ENCODE data around the gene DLGAP1.

Gene DLGAP1

GRCh38 chr18:4391859-4392258 lies 63.2 kb downstream of the DLGAP1 start:
- POLR2A ChIA-PET = no interaction called here
- Histone ChIP-seq H3K27ac (ENCODE audit: extremely low read depth, low read depth, low read length) (no peak overlapping the region), H3K4me1 (ENCODE audit: control insufficient read depth, insufficient read depth, low read length) (no peaks in the 10 kb centered on the region), H3K4me3 (ENCODE audit: low read depth, low read length) (no peak overlapping the region), H3K9me3 (ENCODE audit: control insufficient read depth, insufficient read depth, low read depth, low read length) (no peaks in the 10 kb centered on the region), H3K36me3 (ENCODE audit: control insufficient read depth in 2 of 2, insufficient read depth in 1 of 2, low read length in 2 of 2) (no peaks in the 10 kb centered on the region)
- TF ChIP-seq MEIS1 (CRISPR knock-in tag; IDR thresholded peaks at IDR 0.05; ENCODE audit: borderline replicate concordance) = no peak
- no peak for TF ChIP-seq OVOL3 (tag by site-specific recombination; IDR thresholded peaks at IDR 0.05)
- TF ChIP-seq ZNF776 (tag by site-specific recombination; IDR thresholded peaks at IDR 0.05; ENCODE audit: borderline replicate concordance) = no peak
- no peak for TF ChIP-seq ZNF544 (tag by site-specific recombination; IDR thresholded peaks at IDR 0.05)
- no peak for TF ChIP-seq ZNF169 (tag by site-specific recombination; IDR thresholded peaks at IDR 0.05)
- TF ChIP-seq ZNF549 (tag by site-specific recombination; IDR thresholded peaks at IDR 0.05) = no peak
- no peak for TF ChIP-seq ZNF843 (tag by site-specific recombination; IDR thresholded peaks at IDR 0.05)
- TF ChIP-seq FEZF1 (tag by site-specific recombination; IDR thresholded peaks at IDR 0.05) = no peak
- CTCF ChIA-PET = no interaction called here

GRCh38 chr18:4385876-4386275 lies 69.2 kb downstream of the DLGAP1 start:
- TF ChIP-seq ZSCAN18 (tag by site-specific recombination; IDR thresholded peaks at IDR 0.05) = no peak
- TF ChIP-seq ZNF76 (tag by site-specific recombination; IDR thresholded peaks at IDR 0.05; ENCODE audit: borderline replicate concordance, low read depth) = no peak
- Histone ChIP-seq H3K9me3 (ENCODE audit: control insufficient read depth, insufficient read depth, low read depth, low read length) (no peaks in the 10 kb centered on the region), H3K4me1 (ENCODE audit: control insufficient read depth, insufficient read depth, low read length) (no peaks in the 10 kb centered on the region), H3K36me3 (ENCODE audit: control insufficient read depth in 2 of 2, insufficient read depth in 1 of 2, low read length in 2 of 2) (no peaks in the 10 kb centered on the region), H3K27ac (ENCODE audit: extremely low read depth, low read depth, low read length) (no peak overlapping the region), H3K4me3 (ENCODE audit: low read depth, low read length) (no peak overlapping the region)
- POLR2A ChIA-PET = no interaction called here
- CTCF ChIA-PET = interaction anchor here (0.6 kb wide), 2 partner anchors 76 to 157 kb away, joined by 3 read pairs; no protein-coding TSS in a partner anchor

GRCh38 chr18:4384932-4385331 lies 70.2 kb downstream of the DLGAP1 start:
- no peak overlapping the region for H3K27ac ChIP-seq (ENCODE audit: extremely low read depth, low read depth, low read length)
- ChIA-PET CTCF (no interaction called here), POLR2A (no interaction called here)
- H3K9me3 ChIP-seq (ENCODE audit: control insufficient read depth, insufficient read depth, low read depth, low read length) = no peaks in the 10 kb centered on the region
- TF ChIP-seq ZBTB49 (tag by site-specific recombination; IDR thresholded peaks at IDR 0.05; ENCODE audit: low read depth) (no peak), ZNF214 (tag by site-specific recombination; IDR thresholded peaks at IDR 0.05; ENCODE audit: borderline replicate concordance) (no peak), ZNF501 (tag by site-specific recombination; IDR thresholded peaks at IDR 0.05) (no peak), BCL11B (tag by site-specific recombination; IDR thresholded peaks at IDR 0.05; ENCODE audit: low read depth) (no peak), ZNF202 (tag by site-specific recombination; IDR thresholded peaks at IDR 0.05; ENCODE audit: borderline replicate concordance) (no peak), ZNF654 (tag by site-specific recombination; IDR thresholded peaks at IDR 0.05; ENCODE audit: low read depth) (no peak), SP3 (tag by site-specific recombination; IDR thresholded peaks at IDR 0.05) (no peak), ZBTB21 (tag by site-specific recombination; IDR thresholded peaks at IDR 0.05) (no peak), ZNF449 (tag by site-specific recombination; IDR thresholded peaks at IDR 0.05) (no peak), SALL2 (tag by site-specific recombination; IDR thresholded peaks at IDR 0.05; ENCODE audit: borderline replicate concordance) (no peak), ZNF76 (tag by site-specific recombination; IDR thresholded peaks at IDR 0.05; ENCODE audit: borderline replicate concordance, low read depth) (no peak), ZNF157 (tag by site-specific recombination; IDR thresholded peaks at IDR 0.05) (no peak), ZNF558 (tag by site-specific recombination; IDR thresholded peaks at IDR 0.05) (no peak), ZNF37A (tag by site-specific recombination; IDR thresholded peaks at IDR 0.05) (no peak), ZNF394 (tag by site-specific recombination; IDR thresholded peaks at IDR 0.05; ENCODE audit: borderline replicate concordance) (no peak)
- H3K36me3 ChIP-seq (ENCODE audit: control insufficient read depth in 2 of 2, insufficient read depth in 1 of 2, low read length in 2 of 2) = no peaks in the 10 kb centered on the region
- H3K4me1 ChIP-seq (ENCODE audit: control insufficient read depth, insufficient read depth, low read length) = no peaks in the 10 kb centered on the region
- no peak overlapping the region for H3K4me3 ChIP-seq (ENCODE audit: low read depth, low read length)
